ENCODE results near the gene FAS.

DNA sequence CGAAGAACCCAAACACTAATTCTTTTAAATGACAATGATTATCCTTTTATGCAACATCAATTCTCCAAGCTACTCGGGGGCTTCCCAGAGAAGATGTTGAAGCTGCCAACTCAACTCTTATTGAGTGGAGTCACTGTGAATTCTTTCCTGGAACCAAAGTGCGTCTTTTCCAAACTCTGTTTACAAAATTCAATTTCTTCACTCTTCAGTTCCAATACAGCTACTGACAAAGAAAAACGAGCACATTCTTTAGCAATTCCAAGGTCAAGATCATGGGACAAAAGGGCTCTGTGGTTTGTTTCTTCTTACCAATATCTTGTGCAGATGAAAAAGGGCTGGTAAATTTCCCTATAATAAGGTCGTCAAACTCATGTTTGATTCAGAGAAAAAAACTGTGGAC is 74.2 kb downstream of the FAS start:
- TF ChIP-seq, protein P1, sequence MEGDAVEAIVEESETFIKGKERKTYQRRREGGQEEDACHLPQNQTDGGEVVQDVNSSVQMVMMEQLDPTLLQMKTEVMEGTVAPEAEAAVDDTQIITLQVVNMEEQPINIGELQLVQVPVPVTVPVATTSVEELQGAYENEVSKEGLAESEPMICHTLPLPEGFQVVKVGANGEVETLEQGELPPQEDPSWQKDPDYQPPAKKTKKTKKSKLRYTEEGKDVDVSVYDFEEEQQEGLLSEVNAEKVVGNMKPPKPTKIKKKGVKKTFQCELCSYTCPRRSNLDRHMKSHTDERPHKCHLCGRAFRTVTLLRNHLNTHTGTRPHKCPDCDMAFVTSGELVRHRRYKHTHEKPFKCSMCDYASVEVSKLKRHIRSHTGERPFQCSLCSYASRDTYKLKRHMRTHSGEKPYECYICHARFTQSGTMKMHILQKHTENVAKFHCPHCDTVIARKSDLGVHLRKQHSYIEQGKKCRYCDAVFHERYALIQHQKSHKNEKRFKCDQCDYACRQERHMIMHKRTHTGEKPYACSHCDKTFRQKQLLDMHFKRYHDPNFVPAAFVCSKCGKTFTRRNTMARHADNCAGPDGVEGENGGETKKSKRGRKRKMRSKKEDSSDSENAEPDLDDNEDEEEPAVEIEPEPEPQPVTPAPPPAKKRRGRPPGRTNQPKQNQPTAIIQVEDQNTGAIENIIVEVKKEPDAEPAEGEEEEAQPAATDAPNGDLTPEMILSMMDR (conservative IDR thresholded peaks at IDR 0.05 in 1 of 2, IDR thresholded peaks at IDR 0.05 in 1 of 2; ENCODE audit: extremely low read depth in 1 of 2, insufficient read depth in 1 of 2, low read depth in 1 of 2, low read length in 2 of 2), result no peak
- TF ChIP-seq EZH2 (IDR thresholded peaks at IDR 0.05; ENCODE audit: borderline replicate concordance, low read length), result no peak

All from mammary epithelial cell (primary cell).